GM12875 (cell line): ENCODE results near the gene C22orf31.
"Not testable (repeated sequence)": the region's sequence is repeated elsewhere in the genome, so short reads cannot be mapped to it uniquely, and the experiment has no call there.

Source experiments
- H3K4me3 ChIP-seq: one replicate; pipeline ENCODE4 v1.5.1; 2011; ENCODE audit warnings: low read depth, low read length, control low read depth
- TF ChIP-seq, protein P1 (sequence below): IDR thresholded peaks from 2 replicates; pipeline ENCODE4 v1.5.1; 2011; ENCODE audit warnings: low read depth, mild to moderate bottlenecking, control low read depth, inconsistent platforms, low read length, moderate library complexity, borderline replicate concordance; ENCODE audit not compliant: insufficient read depth

Gene C22orf31

DNA sequence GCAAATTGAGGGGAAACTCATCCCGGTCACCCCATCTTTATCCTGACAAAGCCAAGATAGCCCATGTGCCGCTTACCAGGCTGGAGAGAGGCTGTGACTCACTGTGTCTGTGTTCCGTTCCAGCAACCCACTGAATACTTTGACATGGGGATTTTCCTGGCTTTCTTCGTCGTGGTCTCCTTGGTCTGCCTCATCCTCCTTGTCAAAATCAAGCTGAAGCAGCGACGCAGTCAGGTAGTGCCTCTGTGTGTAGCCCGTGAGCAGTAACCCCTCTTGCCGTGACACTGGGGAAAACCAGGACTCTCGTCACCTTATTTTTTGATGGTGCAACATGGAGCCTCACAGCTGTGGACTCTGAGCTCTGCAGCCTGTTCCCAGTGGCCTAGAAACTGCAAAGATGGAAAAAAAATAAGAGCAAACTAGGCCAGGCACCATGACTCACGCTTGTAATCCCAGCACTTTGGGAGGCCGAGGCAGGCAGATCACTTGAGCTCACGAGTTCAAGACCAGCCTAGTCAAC lies 16.9 kb downstream of the C22orf31 start:
- H3K4me3 ChIP-seq: no peak overlapping the region
- TF ChIP-seq, protein P1, sequence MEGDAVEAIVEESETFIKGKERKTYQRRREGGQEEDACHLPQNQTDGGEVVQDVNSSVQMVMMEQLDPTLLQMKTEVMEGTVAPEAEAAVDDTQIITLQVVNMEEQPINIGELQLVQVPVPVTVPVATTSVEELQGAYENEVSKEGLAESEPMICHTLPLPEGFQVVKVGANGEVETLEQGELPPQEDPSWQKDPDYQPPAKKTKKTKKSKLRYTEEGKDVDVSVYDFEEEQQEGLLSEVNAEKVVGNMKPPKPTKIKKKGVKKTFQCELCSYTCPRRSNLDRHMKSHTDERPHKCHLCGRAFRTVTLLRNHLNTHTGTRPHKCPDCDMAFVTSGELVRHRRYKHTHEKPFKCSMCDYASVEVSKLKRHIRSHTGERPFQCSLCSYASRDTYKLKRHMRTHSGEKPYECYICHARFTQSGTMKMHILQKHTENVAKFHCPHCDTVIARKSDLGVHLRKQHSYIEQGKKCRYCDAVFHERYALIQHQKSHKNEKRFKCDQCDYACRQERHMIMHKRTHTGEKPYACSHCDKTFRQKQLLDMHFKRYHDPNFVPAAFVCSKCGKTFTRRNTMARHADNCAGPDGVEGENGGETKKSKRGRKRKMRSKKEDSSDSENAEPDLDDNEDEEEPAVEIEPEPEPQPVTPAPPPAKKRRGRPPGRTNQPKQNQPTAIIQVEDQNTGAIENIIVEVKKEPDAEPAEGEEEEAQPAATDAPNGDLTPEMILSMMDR: no peak

GRCh38 chr22:29043906-29044575 lies 17.6 kb downstream of the C22orf31 start:
- no peak overlapping the region for H3K4me3 ChIP-seq
- TF ChIP-seq, protein P1: no peak

- no peak overlapping the region for H3K4me3 ChIP-seq
- TF ChIP-seq, protein P1: no peak
Measured at GRCh38 chr22:29041408-29041807, 20.2 kb downstream of the C22orf31 start.

- TF ChIP-seq, protein P1: peak; percentile 89
- no peak overlapping the region for H3K4me3 ChIP-seq
Measured at GRCh38 chr22:29040385-29041275, 21.0 kb downstream of the C22orf31 start.

DNA sequence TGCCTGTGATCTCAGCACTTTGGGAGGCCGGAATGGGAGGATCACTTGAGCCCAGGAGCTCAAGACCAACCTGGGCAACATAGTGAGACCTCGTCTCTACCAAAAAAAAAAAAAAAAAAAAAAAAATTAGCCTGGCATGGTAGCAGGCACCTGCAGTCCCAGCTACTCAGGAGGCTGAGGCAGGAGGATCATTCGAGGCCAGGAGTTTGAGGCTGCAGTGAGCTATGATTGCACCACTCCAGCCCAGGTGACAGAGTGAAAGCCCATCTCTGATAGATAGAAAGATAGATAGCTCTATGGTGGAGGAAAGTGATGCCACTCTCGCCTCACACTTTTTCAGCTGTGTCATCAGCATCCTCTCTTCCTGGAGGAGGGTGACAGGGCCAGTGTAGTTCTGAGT lies 21.9 kb downstream of the C22orf31 start:
- H3K4me3 ChIP-seq: not testable (repeated sequence)

GRCh38 chr22:29039148-29039547 lies 22.5 kb downstream of the C22orf31 start:
- H3K4me3 ChIP-seq: no peak overlapping the region
- TF ChIP-seq, protein P1: no peak

- H3K4me3 ChIP-seq: no peak overlapping the region
- TF ChIP-seq, protein P1: no peak
Measured at GRCh38 chr22:29037340-29037932, 24.2 kb downstream of the C22orf31 start.
